K562 (cell line): Measurements from ENCODE around the gene DHX35. TPM values are rescaled to one million over a fixed set of nuclear protein-coding genes. Genes with fewer than 3 reads are reported as not detected.

Experiments
- ATAC-seq: fragments of 200-7000 bp; cut with Tn5 transposase; 3 replicates; pipeline ENCODE4 v1.9.1; 2020; ENCODE audit warnings: moderate library complexity
- BruUV-seq: library from RNA; stranded (reverse); fragments of 400-500 nt; replicated peaks from 2 replicates; lab custom pipeline; 2021; lab: Mats Ljungman, UMichigan
- CTCF ChIA-PET: fragments of 300-600 bp; formaldehyde crosslinking; extraction: SDS; loops from one replicate; lab custom pipeline; 2021; ENCODE audit warnings: low intra/inter-chr PET ratio; lab: Yijun Ruan, JAX
- POLR2A ChIA-PET: fragments of 300-600, 350-650 bp; sonication (Branson Sonifier 250); formaldehyde crosslinking; extraction: SDS; loops from one replicate; lab custom pipeline; 2021; ENCODE audit warnings: antibody characterized with exemption, inconsistent platforms; lab: Yijun Ruan, JAX
- DNase-seq, 4 experiments: peaks; one replicate each; pipeline versions ENCODE4 v3.0.0 to v3.0.0-alpha.2; 2011 to 2018; ENCODE audit warnings: low spot score in 3 of 4, mixed read lengths in 3 of 4; ENCODE audit errors: extremely low read depth in 1 of 4
- FAIRE-seq: peaks from 2 replicates; lab custom pipeline; 2011; peaks lifted over from hg19 to GRCh38; lab: Jason Lieb, UNC
- H2AFZ ChIP-seq: 2 replicates; pipeline ENCODE4 v1.6.0; 2011; ENCODE audit warnings: low read depth, low read length, control low read depth, inconsistent platforms
- H3K27ac ChIP-seq: fragments of 200-600 bp; 3 replicates; pipeline ENCODE4 v1.8.0; 2011; ENCODE audit warnings: low read depth, mild to moderate bottlenecking, control low read depth, inconsistent platforms, low read length, moderate library complexity, mixed read lengths; ENCODE audit errors: extremely low read depth
- H3K27me3 ChIP-seq, 2 experiments: fragments of 300-600 bp in 1 of 2; 2 replicates in 1 of 2; 3 replicates in 1 of 2; pipeline versions ENCODE4 v1.6.0 to v1.8.0; 2011; ENCODE audit warnings: inconsistent platforms in 2 of 2, low read length in 2 of 2, mild to moderate bottlenecking in 1 of 2, mixed read lengths in 1 of 2, moderate library complexity in 1 of 2; ENCODE audit not compliant: control insufficient read depth in 2 of 2, insufficient read depth in 2 of 2
- H3K36me3 ChIP-seq: fragments of 300-600 bp; 3 replicates; pipeline ENCODE4 v1.8.0; 2011; ENCODE audit warnings: mild to moderate bottlenecking, low read length, inconsistent platforms; ENCODE audit not compliant: control insufficient read depth, insufficient read depth
- H3K4me1 ChIP-seq, 2 experiments: fragments of 200-600 bp in 1 of 2; replicated peaks in 1 of 2; 2 replicates in 1 of 2; 3 replicates in 1 of 2; pipeline versions ENCODE4 v1.5.1 to v1.8.0; 2011; ENCODE audit warnings: inconsistent platforms in 2 of 2, low read length in 2 of 2, mild to moderate bottlenecking in 1 of 2, mixed read lengths in 1 of 2, moderate library complexity in 1 of 2; ENCODE audit not compliant: control insufficient read depth in 2 of 2, insufficient read depth in 2 of 2
- H3K4me2 ChIP-seq: 2 replicates; pipeline ENCODE4 v1.6.1; 2011; ENCODE audit warnings: low read length, control low read depth, inconsistent platforms, mixed read lengths; ENCODE audit not compliant: insufficient read depth
- H3K4me3 ChIP-seq: fragments of 200-600 bp; sonication (generic), shearing (Covaris generic); 2 replicates; pipeline ENCODE4 v1.5.1; 2016; ENCODE audit warnings: control low read depth, inconsistent platforms
- H3K79me2 ChIP-seq: fragments of 200-600 bp; 3 replicates; pipeline ENCODE4 v1.8.0; 2011; ENCODE audit warnings: low read length, inconsistent platforms; ENCODE audit not compliant: control insufficient read depth, insufficient read depth
- H3K9ac ChIP-seq, 2 experiments: 2 replicates each; pipeline versions ENCODE4 v1.6.0 to v1.6.1; 2011; ENCODE audit warnings: low read depth in 2 of 2, low read length in 2 of 2, control low read depth in 1 of 2, inconsistent platforms in 1 of 2, mild to moderate bottlenecking in 1 of 2, mixed read lengths in 1 of 2; ENCODE audit not compliant: insufficient read depth in 1 of 2
- H3K9me1 ChIP-seq: one replicate; pipeline ENCODE4 v1.6.0; 2011; ENCODE audit warnings: inconsistent platforms, mild to moderate bottlenecking, low read length, moderate library complexity; ENCODE audit not compliant: control insufficient read depth, insufficient read depth
- H3K9me3 ChIP-seq: replicated peaks from 2 replicates; pipeline ENCODE4 v1.5.1; 2011; ENCODE audit warnings: low read depth, low read length, inconsistent platforms; ENCODE audit not compliant: control insufficient read depth, insufficient read depth
- H4K20me1 ChIP-seq: replicated peaks from 2 replicates; pipeline ENCODE4 v1.6.1; 2011; ENCODE audit warnings: low read length, inconsistent platforms, mixed read lengths; ENCODE audit not compliant: control insufficient read depth, insufficient read depth
- CEBPG ChIP-seq, 3 experiments: fragments of 200-800 bp in 1 of 3; sonication (Bioruptor generic) in 1 of 3; sonication (generic) in 1 of 3; formaldehyde crosslinking in 1 of 3; IDR thresholded peaks in 2 of 3; conservative IDR thresholded peaks in 1 of 3; 2 replicates each; pipeline versions ENCODE4 v1.6.1 to v1.8.0; 2016 to 2022; ENCODE audit warnings: missing compliant biosample characterization in 2 of 3, missing genetic modification characterization in 2 of 3, mild to moderate bottlenecking in 1 of 3, missing genetic modification reagents in 1 of 3
- FOSL1 ChIP-seq: fragments of 200-800 bp; sonication (Bioruptor generic); conservative IDR thresholded peaks from 2 replicates; pipeline ENCODE4 v1.6.1; 2016; ENCODE audit warnings: missing genetic modification characterization, missing compliant biosample characterization
- GATA2 ChIP-seq: sonication (generic); formaldehyde crosslinking; IDR thresholded peaks from 2 replicates; pipeline ENCODE4 v1.4.0; 2020; ENCODE audit warnings: mild to moderate bottlenecking, missing genetic modification reagents
- RAD21 ChIP-seq, 2 experiments: fragments of 250-450 bp in 1 of 2; fragments of 450-650 bp in 1 of 2; sonication (Bioruptor Pico) in 1 of 2; formaldehyde crosslinking in 1 of 2; IDR thresholded peaks in 1 of 2; conservative IDR thresholded peaks in 1 of 2; 2 replicates each; pipeline versions ENCODE4 v1.4.0 to v1.8.0; 2020 to 2022; ENCODE audit warnings: mild to moderate bottlenecking in 2 of 2, moderate library complexity in 1 of 2
- RFX7 ChIP-seq: fragments of 250-450 bp; sonication (Bioruptor Pico); IDR thresholded peaks from 2 replicates; pipeline ENCODE4 v1.5.1; 2021; ENCODE audit warnings: mild to moderate bottlenecking
- TCFL5 ChIP-seq: fragments of 250-450 bp; sonication (Bioruptor Pico); conservative IDR thresholded peaks from 2 replicates; pipeline ENCODE4 v1.6.1; 2021; ENCODE audit warnings: mild to moderate bottlenecking, moderate library complexity, matching md5 sums
- ZKSCAN8 ChIP-seq: fragments of 200-800 bp; sonication (Bioruptor generic); IDR thresholded peaks from 2 replicates; pipeline ENCODE4 v1.6.1; 2016; ENCODE audit warnings: missing genetic modification characterization, missing compliant biosample characterization
- ZNF165 ChIP-seq: fragments of 250-450 bp; sonication (Bioruptor Pico); IDR thresholded peaks from 2 replicates; pipeline ENCODE4 v1.4.0; 2020; ENCODE audit warnings: borderline replicate concordance
- WGBS: fragments of 100-300 bp; shearing (Covaris generic); methylation state at CpG from one replicate; pipeline ENCODE4 v1.1.6; 2016; ENCODE audit warnings: low coverage, mixed read lengths; ENCODE audit not compliant: insufficient coverage; ENCODE audit errors: missing lambda C conversion rate; 5-methylcytosine and 5-hydroxymethylcytosine counted together
- in situ Hi-C: fragments of 300-500 bp; cut with MboI; formaldehyde crosslinking; loops from 4 replicates; pipeline ENCODE4 v1.15.0; 2018; ENCODE audit warnings: inconsistent platforms, mixed read lengths
- intact Hi-C: fragments of 100-400 bp; cut with micrococcal nuclease; formaldehyde crosslinking; loops from 2 replicates; pipeline ENCODE4 v1.14.2; 2022
- polyA plus RNA-seq, 8 experiments: library from polyadenylated mRNA; depleted of rRNA in 4 of 8; stranded (reverse) in 5 of 8; unstranded in 3 of 8; fragments of >200 nt; fragmentation: Nextera tagmentation in 2 of 8; fragmentation: Illumina TruSeq in 1 of 8; extraction: Ambion mirVana in 2 of 8; extraction: Trizol in 1 of 8; gene quantifications; 2 replicates each; pipeline versions ENCODE4 v1.2.1 to v1.2.3, GENCODE V29; 2011 to 2014; ENCODE audit warnings: inconsistent platforms in 1 of 8, missing spikeins in 1 of 8
- total RNA-seq, 7 experiments: library from RNA; depleted of rRNA in 6 of 7; stranded (reverse); fragments of >200 nt in 6 of 7; fragmentation: Illumina TruSeq in 2 of 7; extraction: Trizol in 2 of 7; gene quantifications; 2 replicates each; pipeline versions ENCODE4 v1.2.1 to v1.2.3, GENCODE V29; 2011 to 2021; ENCODE audit warnings: low replicate concordance in 1 of 7
- TF ChIP-seq, protein P1 (sequence below), 3 experiments: IDR thresholded peaks in 2 of 3; conservative IDR thresholded peaks in 1 of 3; 2 replicates each; pipeline ENCODE4 v1.5.1; 2011 to 2012; ENCODE audit warnings: low read length in 3 of 3, mild to moderate bottlenecking in 3 of 3, control low read depth in 2 of 3, improper control_type of control experiment in 1 of 3, inconsistent platforms in 1 of 3, low read depth in 1 of 3, mixed read lengths in 1 of 3, moderate library complexity in 1 of 3; ENCODE audit not compliant: insufficient read depth in 2 of 3
- TF ChIP-seq, protein P2 (sequence below), 2 experiments: fragments of 450-650 bp in 1 of 2; sonication (generic) in 1 of 2; formaldehyde crosslinking in 1 of 2; IDR thresholded peaks in 1 of 2; conservative IDR thresholded peaks in 1 of 2; 2 replicates each; pipeline versions ENCODE4 v1.6.1 to v1.8.1; 2016 to 2023; ENCODE audit warnings: mild to moderate bottlenecking in 2 of 2, moderate library complexity in 2 of 2, inconsistent platforms in 1 of 2, missing genetic modification reagents in 1 of 2
- TF ChIP-seq, protein P3 (sequence below): IDR thresholded peaks from 2 replicates; pipeline ENCODE4 v1.6.1; 2016; ENCODE audit warnings: missing genetic modification characterization, missing compliant biosample characterization
- TF ChIP-seq, protein P4 (sequence below): fragments of 450-650 bp; IDR thresholded peaks from 2 replicates; pipeline ENCODE4 v1.6.1; 2014; ENCODE audit warnings: low read depth, mild to moderate bottlenecking, moderate library complexity, borderline replicate concordance

DHX35 gene
- total and polyA plus RNA-seq, 9 of the 15 experiments (the other 6 are each of a cell fraction or from before 2014, with no cell fraction given): 6.5 to 25.6 (median 16.9) TPM

DNA sequence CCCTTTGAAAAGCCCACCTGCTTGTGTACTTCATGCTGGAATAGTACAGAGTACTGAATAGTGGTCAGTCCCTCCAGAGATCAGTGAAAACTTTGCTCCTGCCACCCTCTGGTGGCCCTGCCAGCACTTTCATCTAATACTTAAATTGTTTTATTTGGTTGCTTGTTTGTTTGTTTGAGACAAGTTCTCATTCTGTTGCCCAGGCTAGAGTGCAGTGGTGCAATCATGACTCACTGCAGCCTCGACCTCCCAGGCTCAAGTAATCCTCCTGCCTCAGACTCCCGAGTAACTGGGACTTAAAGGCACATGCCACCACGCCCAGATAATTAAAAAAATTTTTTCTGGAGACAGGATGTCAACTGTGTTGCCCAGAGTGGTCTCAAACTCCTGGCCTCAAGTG is 26.9 kb upstream of the DHX35 start:
- H3K4me2 ChIP-seq: no peak overlapping the region
- H3K27ac ChIP-seq: peak overlapping the region; percentile 35; the same call in 1 of the 3 replicates
- ATAC-seq (peak; percentile 44), FAIRE-seq (no peak), DNase-seq (no peak)
- H3K9me1 ChIP-seq: peaks cover 14% of the 10 kb centered on the region
- in situ Hi-C loops: no loop called here
- no peak overlapping the region for H3K4me3 ChIP-seq
- CTCF ChIA-PET: interaction anchor here (0.6 to 0.7 kb wide), 3 partner anchors 77 to 289 kb away, joined by 3 read pairs; no protein-coding TSS in a partner anchor
- peaks cover 42% of the 10 kb centered on the region for H4K20me1 ChIP-seq
- POLR2A ChIA-PET: interaction anchor here (1.2 to 1.3 kb wide), 2 partner anchors 10 to 27 kb away, joined by 5 to 6 read pairs; partner anchors contain the start of gene DHX35
- H3K9me3 ChIP-seq: no peaks in the 10 kb centered on the region
- no peak overlapping the region for H3K9ac ChIP-seq
- no peak overlapping the region for H2AFZ ChIP-seq
- TF ChIP-seq ZKSCAN8 (CRISPR knock-in tag) (no peak), RAD21 (CRISPR knock-in tag; conservative IDR thresholded peaks at IDR 0.05 in 1 of 2, IDR thresholded peaks at IDR 0.05 in 1 of 2) (peak in 1 of 2 experiments; percentile 28; a peak in 2 of 4 replicates), GATA2 (no peak), FOSL1 (0 out of 2 replicates have a peak, but pooled peaks have one; percentile 27), TCFL5 (CRISPR knock-in tag) (no peak), CEBPG (CRISPR knock-in tag; IDR thresholded peaks at IDR 0.05) (peak; percentile 65), CEBPG (tag; conservative IDR thresholded peaks at IDR 0.05 in 1 of 2, IDR thresholded peaks at IDR 0.05 in 1 of 2) (no peak), ZNF165 (CRISPR knock-in tag) (no peak), RFX7 (CRISPR knock-in tag) (no peak)
- TF ChIP-seq, protein P1, sequence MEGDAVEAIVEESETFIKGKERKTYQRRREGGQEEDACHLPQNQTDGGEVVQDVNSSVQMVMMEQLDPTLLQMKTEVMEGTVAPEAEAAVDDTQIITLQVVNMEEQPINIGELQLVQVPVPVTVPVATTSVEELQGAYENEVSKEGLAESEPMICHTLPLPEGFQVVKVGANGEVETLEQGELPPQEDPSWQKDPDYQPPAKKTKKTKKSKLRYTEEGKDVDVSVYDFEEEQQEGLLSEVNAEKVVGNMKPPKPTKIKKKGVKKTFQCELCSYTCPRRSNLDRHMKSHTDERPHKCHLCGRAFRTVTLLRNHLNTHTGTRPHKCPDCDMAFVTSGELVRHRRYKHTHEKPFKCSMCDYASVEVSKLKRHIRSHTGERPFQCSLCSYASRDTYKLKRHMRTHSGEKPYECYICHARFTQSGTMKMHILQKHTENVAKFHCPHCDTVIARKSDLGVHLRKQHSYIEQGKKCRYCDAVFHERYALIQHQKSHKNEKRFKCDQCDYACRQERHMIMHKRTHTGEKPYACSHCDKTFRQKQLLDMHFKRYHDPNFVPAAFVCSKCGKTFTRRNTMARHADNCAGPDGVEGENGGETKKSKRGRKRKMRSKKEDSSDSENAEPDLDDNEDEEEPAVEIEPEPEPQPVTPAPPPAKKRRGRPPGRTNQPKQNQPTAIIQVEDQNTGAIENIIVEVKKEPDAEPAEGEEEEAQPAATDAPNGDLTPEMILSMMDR (IDR thresholded peaks at IDR 0.05 in 2 of 3, conservative IDR thresholded peaks at IDR 0.05 in 1 of 3; ENCODE audit: insufficient read depth in 2 of 3, low read depth in 1 of 3, low read length in 3 of 3): 0 out of 6 replicates have a peak, but pooled peaks of 2 of the 3 experiments have one; percentile 12 to 37
- TF ChIP-seq, protein P2, sequence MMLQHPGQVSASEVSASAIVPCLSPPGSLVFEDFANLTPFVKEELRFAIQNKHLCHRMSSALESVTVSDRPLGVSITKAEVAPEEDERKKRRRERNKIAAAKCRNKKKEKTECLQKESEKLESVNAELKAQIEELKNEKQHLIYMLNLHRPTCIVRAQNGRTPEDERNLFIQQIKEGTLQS (IDR thresholded peaks at IDR 0.05): peak; percentile 61
- TF ChIP-seq, protein P2 (CRISPR knock-in tag; conservative IDR thresholded peaks at IDR 0.05): no peak
- TF ChIP-seq, protein P3, sequence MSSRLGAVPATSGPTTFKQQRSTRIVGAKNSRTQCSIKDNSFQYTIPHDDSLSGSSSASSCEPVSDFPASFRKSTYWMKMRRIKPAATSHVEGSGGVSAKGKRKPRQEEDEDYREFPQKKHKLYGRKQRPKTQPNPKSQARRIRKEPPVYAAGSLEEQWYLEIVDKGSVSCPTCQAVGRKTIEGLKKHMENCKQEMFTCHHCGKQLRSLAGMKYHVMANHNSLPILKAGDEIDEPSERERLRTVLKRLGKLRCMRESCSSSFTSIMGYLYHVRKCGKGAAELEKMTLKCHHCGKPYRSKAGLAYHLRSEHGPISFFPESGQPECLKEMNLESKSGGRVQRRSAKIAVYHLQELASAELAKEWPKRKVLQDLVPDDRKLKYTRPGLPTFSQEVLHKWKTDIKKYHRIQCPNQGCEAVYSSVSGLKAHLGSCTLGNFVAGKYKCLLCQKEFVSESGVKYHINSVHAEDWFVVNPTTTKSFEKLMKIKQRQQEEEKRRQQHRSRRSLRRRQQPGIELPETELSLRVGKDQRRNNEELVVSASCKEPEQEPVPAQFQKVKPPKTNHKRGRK (tag): no peak
- TF ChIP-seq, protein P4, sequence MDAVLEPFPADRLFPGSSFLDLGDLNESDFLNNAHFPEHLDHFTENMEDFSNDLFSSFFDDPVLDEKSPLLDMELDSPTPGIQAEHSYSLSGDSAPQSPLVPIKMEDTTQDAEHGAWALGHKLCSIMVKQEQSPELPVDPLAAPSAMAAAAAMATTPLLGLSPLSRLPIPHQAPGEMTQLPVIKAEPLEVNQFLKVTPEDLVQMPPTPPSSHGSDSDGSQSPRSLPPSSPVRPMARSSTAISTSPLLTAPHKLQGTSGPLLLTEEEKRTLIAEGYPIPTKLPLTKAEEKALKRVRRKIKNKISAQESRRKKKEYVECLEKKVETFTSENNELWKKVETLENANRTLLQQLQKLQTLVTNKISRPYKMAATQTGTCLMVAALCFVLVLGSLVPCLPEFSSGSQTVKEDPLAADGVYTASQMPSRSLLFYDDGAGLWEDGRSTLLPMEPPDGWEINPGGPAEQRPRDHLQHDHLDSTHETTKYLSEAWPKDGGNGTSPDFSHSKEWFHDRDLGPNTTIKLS: no peak
- TF ChIP-seq, all 486 proteins: peak for 5
- intact Hi-C loops: no loop called here
- Histone ChIP-seq H3K36me3 (peaks cover 98% of the 10 kb centered on the region), H3K4me1 (peaks cover 0 to 40% of the 10 kb centered on the region in 2 experiments; a peak in 3 of 5 replicates), H3K27me3 (no peaks in the 10 kb centered on the region), H3K79me2 (peaks cover 100% of the 10 kb centered on the region)
- WGBS: 52% methylated on average over 3 of the region's 3 CpGs
- no TSS peak for BruUV-seq
